Muscle layer of duodenum (tissue), 2 donors: Measurements from ENCODE around the gene RTBDN.

ENCODE experiments used
- H3K27ac ChIP-seq: one replicate; pipeline ENCODE4 v1.7.0; 2013; ENCODE audit warnings: mild to moderate bottlenecking, low read length
- H3K27me3 ChIP-seq: one replicate; pipeline ENCODE4 v1.7.0; 2013; ENCODE audit warnings: low read depth, mild to moderate bottlenecking, control low read depth, low read length
- H3K36me3 ChIP-seq, 2 donors: one replicate each; pipeline ENCODE4 v1.7.0; 2013; ENCODE audit warnings: low read length in 2 of 2, control low read depth in 1 of 2, mild to moderate bottlenecking in 1 of 2; ENCODE audit not compliant: insufficient read depth in 2 of 2, control insufficient read depth in 1 of 2
- H3K4me1 ChIP-seq, 2 donors: one replicate each; pipeline ENCODE4 v1.7.0; 2013; ENCODE audit warnings: low read length in 2 of 2, mild to moderate bottlenecking in 2 of 2, control low read depth in 1 of 2, moderate library complexity in 1 of 2; ENCODE audit not compliant: insufficient read depth in 2 of 2, control insufficient read depth in 1 of 2
- H3K4me3 ChIP-seq, 2 donors: one replicate each; pipeline ENCODE4 v1.7.0; 2013; ENCODE audit warnings: low read length in 2 of 2, low read depth in 1 of 2, mild to moderate bottlenecking in 1 of 2
- H3K9me3 ChIP-seq, 2 donors: one replicate each; pipeline ENCODE4 v1.7.0; 2013; ENCODE audit warnings: low read length in 2 of 2, control low read depth in 1 of 2, mild to moderate bottlenecking in 1 of 2; ENCODE audit not compliant: control insufficient read depth in 1 of 2
- donor health status: healthy.

The RTBDN gene

DNA sequence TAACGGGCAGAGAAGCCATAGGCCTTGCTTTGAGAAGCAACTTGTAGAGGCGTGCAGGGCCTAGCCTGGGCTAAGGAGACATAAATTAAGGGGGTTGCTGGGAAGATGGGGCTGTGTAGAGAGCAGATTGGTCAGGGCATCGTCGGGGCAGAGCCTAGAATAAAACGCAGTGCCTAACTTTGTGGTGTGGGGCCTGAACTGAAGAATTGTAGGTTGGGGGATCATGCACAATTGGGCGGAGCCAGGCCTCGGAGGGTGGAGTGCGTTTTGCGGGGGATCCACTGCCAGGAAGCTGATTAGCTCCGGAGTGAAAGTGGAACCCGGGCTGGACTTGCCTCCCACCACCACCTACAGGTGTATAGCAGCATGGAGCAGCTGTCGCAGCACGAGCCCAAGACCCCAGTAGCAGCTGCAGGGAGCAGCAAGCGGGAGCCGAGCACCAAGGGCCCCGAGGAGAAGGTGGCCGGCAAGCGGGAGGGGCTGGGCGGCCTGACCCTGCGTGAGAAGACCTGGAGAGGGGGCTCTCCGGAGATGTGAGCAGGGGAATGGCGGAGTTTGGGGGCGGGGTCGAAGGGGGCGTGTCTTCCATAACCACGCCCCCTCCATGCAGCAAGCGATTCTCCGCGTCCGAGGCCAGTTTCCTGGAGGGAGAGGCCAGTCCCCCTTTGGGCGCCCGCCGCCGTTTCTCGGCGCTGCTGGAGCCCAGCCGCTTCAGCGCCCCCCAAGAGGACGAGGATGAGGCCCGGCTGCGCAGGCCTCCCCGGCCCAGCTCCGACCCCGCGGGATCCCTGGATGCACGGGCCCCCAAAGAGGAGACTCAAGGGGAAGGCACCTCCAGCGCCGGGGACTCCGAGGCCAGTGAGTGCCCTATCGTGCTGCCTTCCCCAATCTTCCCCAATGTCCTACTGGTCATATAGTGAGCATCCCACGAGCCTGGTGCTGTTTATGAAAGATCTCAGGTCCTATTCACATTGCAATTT is 33.0 kb upstream of the RTBDN start:
- Histone ChIP-seq H3K27ac (no peak overlapping the region), H3K36me3 (no peaks in the 10 kb centered on the region), H3K4me3 (peak overlapping the region; percentile 37 to 60), H3K27me3 (no peaks in the 10 kb centered on the region), H3K4me1 (peaks cover 0 to 9% of the 10 kb centered on the region in 2 donors), H3K9me3 (no peaks in the 10 kb centered on the region)

DNA sequence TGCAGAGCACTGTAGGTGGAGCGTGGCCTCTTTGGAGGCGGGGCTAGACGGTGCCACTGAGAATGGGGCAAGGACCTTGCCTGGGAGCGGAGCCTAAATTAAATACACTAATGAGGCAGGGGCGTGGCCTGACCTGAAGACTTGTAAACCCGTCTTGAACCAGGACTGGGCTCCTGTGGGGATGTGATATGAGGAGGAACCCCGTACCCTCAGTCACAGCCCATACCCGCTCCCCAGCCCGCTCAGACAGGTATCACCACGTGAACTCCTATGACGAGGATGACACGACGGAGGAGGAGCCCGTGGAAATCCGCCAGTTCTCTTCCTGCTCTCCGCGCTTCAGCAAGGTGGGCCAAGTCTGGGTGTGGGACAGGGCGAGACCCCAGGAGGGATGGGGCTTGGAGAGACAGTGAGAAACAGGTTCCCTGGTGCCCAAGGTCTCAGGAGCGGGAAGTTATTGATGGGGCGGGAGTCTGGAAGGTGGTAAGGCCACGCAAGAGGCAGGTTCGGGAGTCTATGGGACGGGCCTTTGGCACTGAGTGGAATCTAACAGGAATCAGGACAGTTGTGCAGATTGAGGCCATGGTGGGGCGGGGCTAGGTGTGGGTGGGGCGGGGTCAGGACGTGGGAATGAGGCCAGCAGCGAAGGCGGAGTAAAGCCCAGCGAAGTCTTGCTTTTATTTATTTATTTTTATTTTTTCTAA is 32.2 kb upstream of the RTBDN start:
- Histone ChIP-seq H3K27me3 (no peaks in the 10 kb centered on the region), H3K4me3 (no peak overlapping the region), H3K4me1 (peaks cover 0 to 9% of the 10 kb centered on the region in 2 donors), H3K27ac (no peak overlapping the region), H3K36me3 (no peaks in the 10 kb centered on the region), H3K9me3 (no peaks in the 10 kb centered on the region)

DNA sequence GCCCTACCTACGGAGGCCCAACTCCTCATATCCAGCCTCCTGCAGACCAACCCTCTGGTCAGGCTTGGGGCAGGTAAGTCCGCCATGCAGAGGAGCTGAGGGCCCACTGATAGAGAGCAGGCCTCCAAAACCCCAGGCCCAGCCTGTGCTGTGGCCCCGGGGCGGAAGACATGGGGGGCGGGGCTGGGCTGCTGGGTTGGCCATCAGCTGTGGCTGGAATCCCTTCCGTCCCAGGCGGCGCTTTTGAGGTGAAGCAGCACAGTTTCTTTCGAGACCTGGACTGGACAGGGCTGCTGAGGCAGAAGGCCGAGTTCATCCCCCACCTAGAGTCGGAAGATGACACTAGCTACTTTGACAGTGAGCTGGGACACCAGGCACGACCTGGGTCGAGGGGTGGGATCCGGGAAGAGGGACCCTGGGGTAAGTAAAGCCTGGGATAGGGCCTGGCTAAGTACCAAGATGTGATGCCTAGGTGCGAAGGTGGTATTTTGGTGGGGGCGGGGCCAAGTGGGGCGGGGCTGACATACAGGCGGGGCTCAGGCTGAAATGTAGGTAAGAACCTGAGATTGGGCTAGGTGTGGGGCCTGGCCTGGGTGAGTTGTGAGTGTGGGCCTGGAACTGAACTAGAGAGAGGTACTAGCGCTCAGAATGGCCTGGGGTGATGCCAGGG is 31.5 kb upstream of the RTBDN start:
- Histone ChIP-seq H3K9me3 (no peaks in the 10 kb centered on the region), H3K4me3 (no peak overlapping the region), H3K4me1 (peaks cover 0 to 9% of the 10 kb centered on the region in 2 donors), H3K27ac (no peak overlapping the region), H3K27me3 (no peaks in the 10 kb centered on the region), H3K36me3 (no peaks in the 10 kb centered on the region)

DNA sequence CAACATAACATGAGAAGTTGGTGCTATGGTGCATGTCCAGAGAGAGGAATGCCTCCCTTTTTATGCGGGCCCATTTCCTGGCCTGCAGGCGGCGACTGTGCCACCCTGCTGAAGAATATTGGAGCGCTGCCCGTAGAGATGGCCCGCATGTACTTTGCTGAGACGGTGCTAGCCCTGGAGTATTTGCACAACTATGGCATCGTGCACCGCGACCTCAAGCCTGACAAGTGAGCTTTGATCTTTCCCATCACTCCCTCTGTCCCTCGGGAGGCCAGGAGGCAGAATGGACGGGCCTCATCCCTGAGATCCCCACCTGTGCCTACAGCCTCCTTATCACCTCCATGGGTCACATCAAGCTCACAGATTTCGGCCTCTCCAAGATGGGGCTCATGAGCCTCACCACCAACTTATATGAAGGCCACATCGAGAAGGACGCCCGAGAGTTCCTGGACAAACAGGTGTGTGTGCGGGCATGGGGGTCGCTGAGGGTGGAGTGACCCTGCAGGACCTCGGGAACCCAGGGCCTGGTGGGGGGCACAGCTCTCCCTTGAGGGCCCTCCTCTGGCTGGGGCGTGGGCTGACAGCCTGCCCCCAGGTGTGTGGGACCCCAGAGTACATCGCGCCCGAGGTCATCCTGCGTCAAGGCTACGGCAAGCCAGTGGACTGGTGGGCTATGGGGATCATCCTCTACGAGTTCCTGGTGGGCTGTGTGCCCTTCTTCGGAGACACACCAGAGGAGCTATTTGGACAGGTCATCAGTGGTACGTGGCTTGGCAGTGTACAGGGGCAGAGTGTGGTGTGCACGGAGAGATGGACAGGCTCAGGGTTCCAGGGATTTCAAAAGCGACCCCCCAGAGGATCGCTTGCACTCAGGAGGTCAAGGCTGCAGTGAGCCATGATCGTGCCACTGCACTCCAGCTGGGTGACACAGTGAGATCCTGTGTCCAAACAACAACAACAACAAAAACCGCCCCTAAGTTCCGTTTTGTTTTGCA is 30.6 kb upstream of the RTBDN start:
- Histone ChIP-seq H3K27me3 (no peaks in the 10 kb centered on the region), H3K27ac (no peak overlapping the region), H3K4me1 (peaks cover 0 to 9% of the 10 kb centered on the region in 2 donors), H3K36me3 (no peaks in the 10 kb centered on the region), H3K4me3 (no peak overlapping the region), H3K9me3 (no peaks in the 10 kb centered on the region)

DNA sequence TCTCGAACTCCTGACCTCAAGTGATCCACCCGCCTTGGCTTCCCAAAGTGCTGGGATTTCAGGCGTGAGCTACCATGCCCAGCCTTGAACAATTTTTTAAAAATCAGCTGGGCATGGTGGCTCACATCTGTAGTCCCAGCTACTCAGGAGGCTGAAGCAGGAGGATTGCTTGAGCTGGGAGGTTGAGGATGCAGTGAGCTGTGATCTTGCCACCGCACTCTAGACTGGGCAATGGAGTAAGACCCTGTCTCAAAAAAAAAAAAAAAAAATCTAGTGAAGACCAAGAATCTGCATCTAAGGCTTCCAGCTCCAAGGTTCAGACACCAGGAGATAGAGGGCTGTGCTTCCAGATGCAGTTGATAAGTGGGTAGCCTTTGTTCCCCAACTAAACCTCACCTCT is 29.8 kb upstream of the RTBDN start:
- Histone ChIP-seq H3K36me3 (no peaks in the 10 kb centered on the region), H3K27me3 (no peaks in the 10 kb centered on the region), H3K9me3 (no peaks in the 10 kb centered on the region)

DNA sequence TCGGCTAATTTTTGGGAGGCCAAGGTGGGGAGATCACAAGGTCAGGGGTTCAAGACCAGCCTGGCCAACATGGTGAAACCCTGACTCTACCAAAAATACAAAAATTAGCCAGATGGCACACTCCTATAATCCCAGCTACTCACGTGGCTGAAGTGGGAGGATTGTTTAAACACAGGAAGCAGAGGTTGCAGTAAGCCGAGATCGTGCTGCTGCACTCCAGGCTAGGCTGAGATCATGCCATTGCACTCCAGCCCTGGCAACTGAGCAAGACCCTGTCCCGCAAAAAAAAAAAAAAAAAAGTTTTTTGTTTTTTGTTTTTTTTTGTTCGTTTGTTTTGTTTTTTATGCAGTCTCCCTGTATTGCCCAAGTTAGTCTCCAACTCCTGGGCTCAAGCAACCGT is 25.2 kb upstream of the RTBDN start:
- Histone ChIP-seq H3K27ac (no peak overlapping the region), H3K4me1 (no peaks in the 10 kb centered on the region), H3K9me3 (no peaks in the 10 kb centered on the region), H3K27me3 (no peaks in the 10 kb centered on the region), H3K4me3 (no peak overlapping the region), H3K36me3 (no peaks in the 10 kb centered on the region)

More for the DNA sequence above, 29.8 kb upstream of the RTBDN start:
- H3K4me3 ChIP-seq, result no peak overlapping the region
- H3K27ac ChIP-seq, result no peak overlapping the region
- H3K4me1 ChIP-seq, result peaks cover 0 to 9% of the 10 kb centered on the region in 2 donors

DNA sequence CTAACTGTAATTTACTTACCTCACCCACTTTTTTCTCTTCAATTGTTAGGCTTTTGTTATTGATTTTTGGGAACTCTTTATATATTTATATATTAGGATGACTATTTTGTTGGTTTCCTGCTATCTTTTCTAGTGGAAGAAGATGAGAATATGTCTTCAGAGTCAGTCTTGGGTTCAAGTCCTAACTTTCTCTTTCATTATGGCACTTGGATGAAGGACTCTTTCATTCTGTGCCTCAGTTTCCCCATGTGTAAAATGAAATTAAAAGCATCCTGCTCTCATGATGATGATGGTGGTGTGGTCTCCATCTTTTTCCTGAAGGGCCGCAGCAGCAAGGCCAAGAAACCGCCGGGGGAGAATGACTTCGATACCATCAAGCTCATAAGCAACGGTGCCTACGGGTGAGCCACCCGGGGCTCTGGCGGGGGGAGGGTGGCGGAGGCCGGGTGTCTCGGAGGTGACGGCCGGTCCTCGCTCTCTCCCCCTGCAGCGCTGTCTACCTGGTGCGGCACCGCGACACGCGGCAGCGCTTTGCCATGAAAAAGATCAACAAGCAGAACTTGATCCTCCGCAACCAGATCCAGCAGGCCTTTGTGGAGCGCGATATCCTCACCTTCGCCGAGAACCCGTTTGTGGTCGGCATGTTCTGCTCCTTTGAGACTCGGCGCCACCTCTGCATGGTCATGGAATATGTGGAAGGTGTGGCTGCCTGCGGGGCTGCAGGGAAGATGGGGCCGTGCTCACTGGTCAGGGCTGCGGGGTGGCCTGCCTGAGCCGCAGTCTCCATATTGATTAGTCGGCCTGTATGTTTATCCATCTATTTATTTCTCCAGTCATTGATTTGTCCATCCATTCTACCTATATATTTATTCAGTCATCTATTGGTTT is 23.9 kb upstream of the RTBDN start:
- Histone ChIP-seq H3K27ac (no peak overlapping the region), H3K4me3 (no peak overlapping the region), H3K36me3 (no peaks in the 10 kb centered on the region), H3K4me1 (no peaks in the 10 kb centered on the region), H3K9me3 (no peaks in the 10 kb centered on the region), H3K27me3 (no peaks in the 10 kb centered on the region)

DNA sequence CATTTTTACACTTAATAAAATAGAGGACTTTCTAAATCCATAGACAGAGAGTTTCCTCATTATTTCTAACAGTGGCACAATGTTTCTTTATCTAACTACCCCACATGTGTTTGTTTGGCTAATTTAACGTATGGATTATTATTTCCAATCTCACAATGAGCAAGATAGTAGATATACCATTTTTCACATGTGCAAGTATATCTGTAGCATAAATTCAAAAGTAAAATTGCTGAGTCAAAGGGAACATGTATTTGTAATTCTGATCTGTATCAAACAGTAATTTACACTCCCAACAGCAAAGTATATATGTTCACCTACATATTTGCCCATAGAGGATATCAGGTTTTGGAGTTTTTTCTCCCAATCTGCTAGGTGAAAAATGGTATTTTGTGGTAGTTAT is 22.3 kb upstream of the RTBDN start:
- Histone ChIP-seq H3K9me3 (no peaks in the 10 kb centered on the region), H3K36me3 (no peaks in the 10 kb centered on the region), H3K27me3 (no peaks in the 10 kb centered on the region), H3K27ac (no peak overlapping the region), H3K4me1 (no peaks in the 10 kb centered on the region), H3K4me3 (no peak overlapping the region)

DNA sequence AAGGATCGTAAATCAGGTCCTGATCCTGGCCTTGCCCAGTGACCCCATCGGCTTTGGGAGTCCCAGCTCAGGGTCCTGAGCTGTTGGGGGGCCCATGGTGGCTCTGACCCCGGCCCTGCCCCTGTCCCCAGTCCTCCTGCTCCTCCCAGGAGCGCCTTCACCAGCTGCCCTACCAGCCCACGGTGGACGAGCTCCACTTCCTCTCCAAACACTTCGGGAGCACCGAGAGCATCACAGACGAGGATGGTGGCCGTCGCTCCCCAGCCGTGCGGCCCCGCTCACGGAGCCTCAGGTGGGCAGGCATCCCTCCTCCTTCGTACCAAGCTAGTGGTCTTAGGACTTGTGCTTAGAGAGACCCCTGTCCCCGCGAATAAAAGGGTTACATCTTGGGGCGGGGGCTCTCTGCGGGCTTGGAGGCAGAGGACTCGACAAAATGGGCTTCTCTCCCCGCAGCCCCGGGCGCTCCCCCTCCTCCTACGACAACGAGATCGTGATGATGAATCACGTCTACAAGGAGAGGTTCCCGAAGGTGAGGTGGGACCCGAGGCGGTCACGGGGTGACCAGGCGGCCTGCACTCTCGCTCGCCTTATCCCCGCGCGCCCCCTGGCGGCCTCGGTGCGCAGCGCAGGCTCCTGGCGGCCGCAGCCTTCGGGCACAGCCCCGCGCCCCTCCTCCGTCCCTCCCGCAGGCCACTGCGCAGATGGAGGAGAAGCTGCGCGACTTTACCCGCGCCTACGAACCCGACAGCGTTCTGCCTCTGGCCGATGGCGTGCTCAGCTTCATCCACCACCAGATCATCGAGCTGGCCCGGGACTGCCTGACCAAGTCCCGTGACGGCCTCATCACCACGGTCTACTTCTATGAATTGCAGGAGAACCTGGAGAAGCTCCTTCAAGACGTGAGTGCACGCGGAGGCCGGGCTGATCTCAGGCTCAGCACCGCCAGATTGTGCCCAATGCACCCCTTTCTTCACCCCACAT is 13.1 kb upstream of the RTBDN start:
- Histone ChIP-seq H3K36me3 (no peaks in the 10 kb centered on the region), H3K27ac (no peak overlapping the region), H3K4me1 (no peaks in the 10 kb centered on the region), H3K9me3 (no peaks in the 10 kb centered on the region), H3K4me3 (peak overlapping the region; percentile 3 to 41), H3K27me3 (peaks cover 9% of the 10 kb centered on the region)
